Measurements from ENCODE around the gene WNK4.

The WNK4 gene

DNA sequence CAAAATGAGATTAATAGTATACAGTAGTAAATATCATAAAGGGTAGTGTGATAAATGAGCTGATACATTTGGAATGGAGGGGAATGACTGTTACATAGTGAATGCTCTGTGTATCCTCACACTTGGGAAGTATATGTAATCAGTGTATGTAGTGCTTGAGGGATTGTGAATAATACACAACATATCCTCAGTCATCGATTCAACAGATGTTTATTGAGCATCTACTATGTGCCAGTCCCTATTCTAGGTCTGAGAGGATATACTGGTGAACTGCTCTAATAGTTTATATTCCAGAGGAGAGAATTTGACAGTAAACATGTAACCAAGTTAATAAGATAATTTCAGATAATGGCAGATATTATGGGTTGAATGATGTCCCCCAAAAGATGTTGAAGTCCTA is 47.1 kb downstream of the WNK4 start:
- TF ChIP-seq CTCF (IDR thresholded peaks at IDR 0.05; ENCODE audit: insufficient read depth, low read depth, low read length, missing control alignments): no peak
- DNase-seq (ENCODE audit: low read depth): no peak
- H3K4me3 ChIP-seq (ENCODE audit: low read length): no peak overlapping the region

GRCh38 chr17:42830971-42831370 is 50.6 kb downstream of the WNK4 start:
- no peak for TF ChIP-seq CTCF (IDR thresholded peaks at IDR 0.05; ENCODE audit: insufficient read depth, low read depth, low read length, missing control alignments)

GRCh38 chr17:42832213-42832933 is 52.0 kb downstream of the WNK4 start:
- H3K4me3 ChIP-seq (ENCODE audit: low read length): peak overlapping the region; percentile 97
- DNase-seq (ENCODE audit: low read depth): no peak
- no peak for TF ChIP-seq CTCF (IDR thresholded peaks at IDR 0.05; ENCODE audit: insufficient read depth, low read depth, low read length, missing control alignments)

More at GRCh38 chr17:42830971-42831370, 50.6 kb downstream of the WNK4 start:
- H3K4me3 ChIP-seq (ENCODE audit: low read length): no peak overlapping the region
- DNase-seq (ENCODE audit: low read depth): no peak

DNA sequence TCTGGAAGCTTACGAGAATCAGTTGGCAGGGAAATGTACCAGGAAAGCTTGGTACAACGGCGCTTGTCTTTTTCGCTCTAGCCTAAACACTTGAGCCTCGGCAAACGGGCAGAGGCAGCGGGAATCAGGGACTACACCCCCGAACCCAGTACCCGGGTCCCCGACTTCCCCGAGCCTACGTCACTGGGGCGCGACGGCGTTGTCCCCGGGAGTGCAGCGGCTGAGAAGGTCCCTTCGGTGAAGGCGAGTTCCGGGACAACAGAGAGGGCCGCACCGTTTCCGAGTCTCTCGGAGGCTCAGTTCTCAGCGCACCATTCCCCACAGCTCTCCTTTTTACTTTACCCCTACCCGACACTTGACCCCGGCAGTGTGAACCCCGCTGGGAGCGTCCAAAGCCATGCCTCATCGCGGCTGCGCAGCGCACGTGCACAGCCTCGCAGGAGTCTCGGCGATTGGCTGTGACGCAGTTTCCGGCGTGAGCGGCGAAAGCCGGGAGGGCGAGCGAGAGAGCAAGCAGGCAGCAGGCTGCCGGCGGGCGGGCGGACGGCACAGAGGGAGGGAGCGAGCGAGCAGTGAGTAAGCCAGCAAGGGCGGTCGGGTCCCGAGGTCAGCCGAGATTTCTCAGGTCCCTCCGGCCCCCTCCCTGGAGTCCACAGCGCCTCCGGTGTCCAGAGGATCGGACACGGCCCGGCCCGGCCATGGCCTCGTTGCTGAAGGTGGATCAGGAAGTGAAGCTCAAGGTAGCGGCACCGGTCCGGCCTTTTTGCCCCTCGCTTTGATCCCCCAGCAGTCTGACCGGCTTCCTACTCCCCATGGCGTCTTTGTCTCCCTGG is 52.7 kb downstream of the WNK4 start, which contains the start of gene PSME3:
Gene PSME3, plus strand, starts transcription at position 464 of the 833 bp plus-strand sequence. Its CDS starts 235 bp downstream, at position 699.
- DNase-seq (ENCODE audit: low read depth): peak; percentile 93
- no peak for TF ChIP-seq CTCF (IDR thresholded peaks at IDR 0.05; ENCODE audit: insufficient read depth, low read depth, low read length, missing control alignments)
- H3K4me3 ChIP-seq (ENCODE audit: low read length): peak within 1 kb of the TSS; percentile 97

GRCh38 chr17:42833767-42834422 is 53.5 kb downstream of the WNK4 start:
- peak overlapping the region; percentile 97 for H3K4me3 ChIP-seq (ENCODE audit: low read length)
- DNase-seq (ENCODE audit: low read depth): no peak
- TF ChIP-seq CTCF (IDR thresholded peaks at IDR 0.05; ENCODE audit: insufficient read depth, low read depth, low read length, missing control alignments): no peak

DNA sequence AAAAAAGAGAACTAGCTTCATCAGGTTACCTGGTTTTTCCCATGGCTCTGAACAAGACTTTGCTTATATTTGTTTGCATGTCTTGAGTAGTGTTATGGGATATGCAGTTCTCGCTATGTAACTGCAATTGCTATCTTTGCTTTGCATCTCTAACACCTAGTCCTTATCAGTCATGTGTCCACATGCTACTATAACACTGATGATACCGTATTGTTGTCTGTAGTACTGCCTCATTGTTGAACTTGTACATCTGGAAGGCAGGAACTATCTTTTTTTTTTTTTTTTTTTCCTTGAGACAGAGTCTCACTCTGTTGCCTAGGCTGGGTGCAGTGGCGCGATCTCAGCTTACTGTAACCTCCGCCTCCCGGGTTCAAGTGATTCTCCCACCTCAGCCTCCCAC is 55.3 kb downstream of the WNK4 start:
- no peak overlapping the region for H3K4me3 ChIP-seq (ENCODE audit: low read length)
- no peak for DNase-seq (ENCODE audit: low read depth)
- no peak for TF ChIP-seq CTCF (IDR thresholded peaks at IDR 0.05; ENCODE audit: insufficient read depth, low read depth, low read length, missing control alignments)

Measured in epithelial cell of esophagus (primary cell).